K562 (cell line): Measurements from ENCODE around the gene SND1. TPM values are rescaled to one million over a fixed set of nuclear protein-coding genes. Genes with fewer than 3 reads are reported as not detected.

ENCODE experiments used
- ATF1 ChIP-seq, 2 experiments: fragments of 450-650 bp in 1 of 2; IDR thresholded peaks; 2 replicates each; pipeline ENCODE4 v1.6.1; 2016; ENCODE audit warnings: missing compliant biosample characterization in 1 of 2, missing genetic modification characterization in 1 of 2
- CHAMP1 ChIP-seq: fragments of 450-650 bp; IDR thresholded peaks from 2 replicates; pipeline ENCODE4 v1.6.1; 2016; ENCODE audit warnings: mild to moderate bottlenecking
- ELK1 ChIP-seq: sonication (generic); formaldehyde crosslinking; IDR thresholded peaks from 2 replicates; pipeline ENCODE4 v1.8.1; 2022; ENCODE audit warnings: missing genetic modification reagents
- ETV5 ChIP-seq: sonication (generic); formaldehyde crosslinking; IDR thresholded peaks from 2 replicates; pipeline ENCODE4 v1.4.0; 2020; ENCODE audit warnings: low read depth, mild to moderate bottlenecking, missing genetic modification reagents
- HNRNPL ChIP-seq: fragments of 200-400 bp; formaldehyde crosslinking; IDR thresholded peaks from 2 replicates; pipeline ENCODE4 v1.6.1; 2017; ENCODE audit warnings: low read depth, mild to moderate bottlenecking, low read length
- KAT2B ChIP-seq: IDR thresholded peaks from one replicate; pipeline ENCODE4 v1.6.1; 2012; ENCODE audit warnings: low read depth, mild to moderate bottlenecking, control low read depth, inconsistent platforms, low read length, moderate library complexity
- KAT8 ChIP-seq: fragments of 450-650 bp; IDR thresholded peaks from 2 replicates; pipeline ENCODE4 v1.6.1; 2016; ENCODE audit warnings: low read depth, mild to moderate bottlenecking
- PCBP1 ChIP-seq: fragments of 200-400 bp; formaldehyde crosslinking; IDR thresholded peaks from 2 replicates; pipeline ENCODE4 v1.6.1; 2018; ENCODE audit warnings: mild to moderate bottlenecking, low read depth, low read length; ENCODE audit not compliant: poor library complexity, severe bottlenecking
- PHB2 ChIP-seq: fragments of 450-650 bp; IDR thresholded peaks from 2 replicates; pipeline ENCODE4 v1.6.1; 2017; ENCODE audit warnings: low read depth
- PHF21A ChIP-seq: fragments of 450-650 bp; IDR thresholded peaks from 2 replicates; pipeline ENCODE4 v1.6.1; 2017; ENCODE audit warnings: low read depth, borderline replicate concordance
- POLR2H ChIP-seq: IDR thresholded peaks from 2 replicates; pipeline ENCODE4 v1.6.1; 2016; ENCODE audit warnings: missing genetic modification characterization, low read depth, mild to moderate bottlenecking, control low read depth, missing compliant biosample characterization, moderate library complexity
- SMAD3 ChIP-seq: fragments of 450-650 bp; formaldehyde crosslinking; conservative IDR thresholded peaks from 2 replicates; pipeline ENCODE4 v1.4.0; 2020; ENCODE audit warnings: mild to moderate bottlenecking
- TAF7 ChIP-seq: fragments of 450-650 bp; IDR thresholded peaks from 2 replicates; pipeline ENCODE4 v1.6.1; 2016; ENCODE audit warnings: missing genetic modification characterization, missing compliant biosample characterization
- TCF15 ChIP-seq: fragments of 250-450 bp; sonication (Bioruptor Pico); IDR thresholded peaks from 2 replicates; pipeline ENCODE4 v1.8.0; 2022; ENCODE audit warnings: moderate library complexity, mild to moderate bottlenecking, inconsistent platforms
- ZKSCAN1 ChIP-seq: fragments of 150-350 bp; IDR thresholded peaks from 2 replicates; pipeline ENCODE4 v1.6.1; 2016; ENCODE audit warnings: low read depth, low read length
- ZNF217 ChIP-seq: sonication (generic); formaldehyde crosslinking; IDR thresholded peaks from 2 replicates; pipeline ENCODE4 v1.8.0; 2022; ENCODE audit warnings: mild to moderate bottlenecking, missing genetic modification reagents
- ZNF316 ChIP-seq: fragments of 450-650 bp; IDR thresholded peaks from 2 replicates; pipeline ENCODE4 v1.6.1; 2016
- ZNF766 ChIP-seq: fragments of 200-800 bp; sonication (Bioruptor generic); conservative IDR thresholded peaks from 2 replicates; pipeline ENCODE4 v1.6.1; 2016; ENCODE audit warnings: missing genetic modification characterization, missing compliant biosample characterization
- polyA plus RNA-seq, 8 experiments: library from polyadenylated mRNA; depleted of rRNA in 4 of 8; stranded (reverse) in 5 of 8; unstranded in 3 of 8; fragments of >200 nt; fragmentation: Nextera tagmentation in 2 of 8; fragmentation: Illumina TruSeq in 1 of 8; extraction: Ambion mirVana in 2 of 8; extraction: Trizol in 1 of 8; gene quantifications; 2 replicates each; pipeline versions ENCODE4 v1.2.1 to v1.2.3, GENCODE V29; 2011 to 2014; ENCODE audit warnings: inconsistent platforms in 1 of 8, missing spikeins in 1 of 8
- total RNA-seq, 7 experiments: library from RNA; depleted of rRNA in 6 of 7; stranded (reverse); fragments of >200 nt in 6 of 7; fragmentation: Illumina TruSeq in 2 of 7; extraction: Trizol in 2 of 7; gene quantifications; 2 replicates each; pipeline versions ENCODE4 v1.2.1 to v1.2.3, GENCODE V29; 2011 to 2021; ENCODE audit warnings: low replicate concordance in 1 of 7
- TF ChIP-seq, protein P1 (sequence below): fragments of 150-350 bp; conservative IDR thresholded peaks from 2 replicates; pipeline ENCODE4 v1.6.1; 2014; ENCODE audit warnings: low read length
- TF ChIP-seq, protein P2 (sequence below): sonication (generic); formaldehyde crosslinking; IDR thresholded peaks from 2 replicates; pipeline ENCODE4 v1.8.1; 2023; ENCODE audit warnings: mild to moderate bottlenecking, missing genetic modification reagents, moderate library complexity

SND1 gene
- total and polyA plus RNA-seq, 9 of the 15 experiments (the other 6 are each of a cell fraction or from before 2014, with no cell fraction given) = 46.5 to 307 (median 191) TPM

DNA sequence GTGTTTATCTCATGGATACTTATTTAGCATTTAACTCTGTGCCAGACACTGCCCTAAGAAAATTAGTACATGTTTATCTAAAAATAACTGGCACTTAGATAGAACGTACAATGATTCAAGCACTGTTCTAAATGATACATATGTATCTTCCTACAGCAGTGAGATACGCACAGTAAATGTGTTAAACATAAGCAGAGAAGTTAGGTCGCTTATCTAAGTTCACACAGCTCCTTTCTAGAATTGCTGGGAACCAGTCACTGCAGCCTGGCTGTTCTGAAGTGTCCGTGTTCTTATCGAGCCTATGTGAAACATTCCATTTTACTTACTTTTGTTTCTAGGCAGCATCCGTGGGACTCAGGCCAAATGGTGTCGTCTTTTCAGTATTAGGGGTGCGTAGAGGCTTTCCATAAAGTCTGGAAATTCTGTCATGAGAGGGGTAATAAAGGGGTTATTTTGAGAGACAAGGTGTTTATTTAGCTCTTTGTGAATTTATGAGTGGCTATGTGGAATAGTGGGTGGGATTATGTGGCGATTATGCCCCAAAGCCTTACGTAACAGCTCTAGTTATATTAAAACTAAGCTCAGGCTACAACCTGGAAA, 186.9 kb downstream of the SND1 start (continued):
- no peak for TF ChIP-seq PCBP1
- TF ChIP-seq PHB2 = no peak
- TF ChIP-seq KAT8 = no peak
- no peak for TF ChIP-seq ZKSCAN1
- no peak for TF ChIP-seq PHF21A
- no peak for TF ChIP-seq TAF7 (tag)
- TF ChIP-seq SMAD3 (CRISPR knock-in tag) = no peak
- no peak for TF ChIP-seq ETV5 (CRISPR knock-in tag)
- no peak for TF ChIP-seq ATF1 (CRISPR knock-in tag; IDR thresholded peaks at IDR 0.05)
- peak; percentile 56 for TF ChIP-seq ATF1 (tag; IDR thresholded peaks at IDR 0.05)
- TF ChIP-seq ZNF217 (CRISPR knock-in tag) = no peak
- no peak for TF ChIP-seq TCF15 (CRISPR knock-in tag)
- TF ChIP-seq ZNF766 (CRISPR knock-in tag) = no peak
- TF ChIP-seq HNRNPL = no peak
- TF ChIP-seq, protein P1, sequence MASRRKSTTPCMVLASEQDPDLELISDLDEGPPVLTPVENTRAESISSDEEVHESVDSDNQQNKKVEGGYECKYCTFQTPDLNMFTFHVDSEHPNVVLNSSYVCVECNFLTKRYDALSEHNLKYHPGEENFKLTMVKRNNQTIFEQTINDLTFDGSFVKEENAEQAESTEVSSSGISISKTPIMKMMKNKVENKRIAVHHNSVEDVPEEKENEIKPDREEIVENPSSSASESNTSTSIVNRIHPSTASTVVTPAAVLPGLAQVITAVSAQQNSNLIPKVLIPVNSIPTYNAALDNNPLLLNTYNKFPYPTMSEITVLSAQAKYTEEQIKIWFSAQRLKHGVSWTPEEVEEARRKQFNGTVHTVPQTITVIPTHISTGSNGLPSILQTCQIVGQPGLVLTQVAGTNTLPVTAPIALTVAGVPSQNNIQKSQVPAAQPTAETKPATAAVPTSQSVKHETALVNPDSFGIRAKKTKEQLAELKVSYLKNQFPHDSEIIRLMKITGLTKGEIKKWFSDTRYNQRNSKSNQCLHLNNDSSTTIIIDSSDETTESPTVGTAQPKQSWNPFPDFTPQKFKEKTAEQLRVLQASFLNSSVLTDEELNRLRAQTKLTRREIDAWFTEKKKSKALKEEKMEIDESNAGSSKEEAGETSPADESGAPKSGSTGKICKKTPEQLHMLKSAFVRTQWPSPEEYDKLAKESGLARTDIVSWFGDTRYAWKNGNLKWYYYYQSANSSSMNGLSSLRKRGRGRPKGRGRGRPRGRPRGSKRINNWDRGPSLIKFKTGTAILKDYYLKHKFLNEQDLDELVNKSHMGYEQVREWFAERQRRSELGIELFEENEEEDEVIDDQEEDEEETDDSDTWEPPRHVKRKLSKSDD = no peak
- TF ChIP-seq ZNF316 = no peak
- TF ChIP-seq CHAMP1 = peak; percentile 87
- no peak for TF ChIP-seq ELK1
- TF ChIP-seq, protein P2, sequence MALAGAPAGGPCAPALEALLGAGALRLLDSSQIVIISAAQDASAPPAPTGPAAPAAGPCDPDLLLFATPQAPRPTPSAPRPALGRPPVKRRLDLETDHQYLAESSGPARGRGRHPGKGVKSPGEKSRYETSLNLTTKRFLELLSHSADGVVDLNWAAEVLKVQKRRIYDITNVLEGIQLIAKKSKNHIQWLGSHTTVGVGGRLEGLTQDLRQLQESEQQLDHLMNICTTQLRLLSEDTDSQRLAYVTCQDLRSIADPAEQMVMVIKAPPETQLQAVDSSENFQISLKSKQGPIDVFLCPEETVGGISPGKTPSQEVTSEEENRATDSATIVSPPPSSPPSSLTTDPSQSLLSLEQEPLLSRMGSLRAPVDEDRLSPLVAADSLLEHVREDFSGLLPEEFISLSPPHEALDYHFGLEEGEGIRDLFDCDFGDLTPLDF (CRISPR knock-in tag) = no peak
- TF ChIP-seq KAT2B = no peak
- no peak; the same call in none of the 2 replicates for TF ChIP-seq POLR2H (tag)
